HG03565 (cell line): ENCODE data around the gene ACER1.
"Not testable (repeated sequence)": the region's sequence is repeated elsewhere in the genome, so short reads cannot be mapped to it uniquely, and the experiment has no call there.

Source experiments
- ATAC-seq: cut with Tn5 transposase; IDR thresholded peaks from one replicate; pipeline ENCODE4 v1.9.1; 2021; ENCODE audit warnings: mild to moderate bottlenecking, moderate library complexity; ENCODE audit not compliant: unreplicated experiment

ACER1 gene

GRCh38 chr19:6358003-6358402 lies 24.6 kb upstream of the ACER1 start:
- no peak for ATAC-seq

- no peak for ATAC-seq
Observed at GRCh38 chr19:6357174-6357573, 23.8 kb upstream of the ACER1 start.

- not testable (repeated sequence) for ATAC-seq
Observed at GRCh38 chr19:6355321-6356040, 22.1 kb upstream of the ACER1 start.

GRCh38 chr19:6354098-6354674 lies 20.8 kb upstream of the ACER1 start:
- ATAC-seq, result no peak

GRCh38 chr19:6352381-6353165 lies 19.2 kb upstream of the ACER1 start:
- no peak for ATAC-seq

- no peak for ATAC-seq
Observed at GRCh38 chr19:6350688-6351087, 17.3 kb upstream of the ACER1 start.

GRCh38 chr19:6349271-6349670 lies 15.9 kb upstream of the ACER1 start:
- ATAC-seq, result not testable (repeated sequence)

- ATAC-seq, result no peak
Observed at GRCh38 chr19:6343462-6343861, 10.1 kb upstream of the ACER1 start.

- ATAC-seq, result no peak
Observed at GRCh38 chr19:6340493-6341201, 7.2 kb upstream of the ACER1 start.

- no peak for ATAC-seq
Observed at GRCh38 chr19:6334490-6335285, 1.3 kb upstream of the ACER1 start.

GRCh38 chr19:6326815-6327214 lies 6.6 kb downstream of the ACER1 start:
- ATAC-seq, result no peak

- no peak for ATAC-seq
Observed at GRCh38 chr19:6325614-6326013, 7.8 kb downstream of the ACER1 start.

- ATAC-seq, result no peak
Observed at GRCh38 chr19:6324757-6325156, 8.7 kb downstream of the ACER1 start.

GRCh38 chr19:6322284-6322683 lies 11.1 kb downstream of the ACER1 start:
- ATAC-seq, result no peak

GRCh38 chr19:6319376-6319775 lies 14.0 kb downstream of the ACER1 start:
- no peak for ATAC-seq

GRCh38 chr19:6318772-6319171 lies 14.6 kb downstream of the ACER1 start:
- no peak for ATAC-seq

- ATAC-seq, result not testable (repeated sequence)
Observed at GRCh38 chr19:6315646-6316045, 17.8 kb downstream of the ACER1 start.

- no peak for ATAC-seq
Observed at GRCh38 chr19:6313398-6313969, 19.9 kb downstream of the ACER1 start.

- ATAC-seq, result no peak
Observed at GRCh38 chr19:6312018-6312417, 21.4 kb downstream of the ACER1 start.

- no peak for ATAC-seq
Observed at GRCh38 chr19:6298413-6298812, 35.0 kb downstream of the ACER1 start.
